SK-N-SH treated with all-trans-retinoic acid at 6 μM for 48 hours (cell line): Measurements from ENCODE around the gene RUFY3.

ENCODE experiments used
- ARNTL ChIP-seq: fragments of 450-650 bp; formaldehyde crosslinking; IDR thresholded peaks from 2 replicates; pipeline ENCODE4 v1.5.0; 2020; ENCODE audit warnings: low read depth, mild to moderate bottlenecking, moderate library complexity, borderline replicate concordance
- BACH2 ChIP-seq: fragments of 250-450 bp; sonication (Bioruptor Pico); IDR thresholded peaks from 2 replicates; pipeline ENCODE4 v1.9.0; 2021; ENCODE audit warnings: mild to moderate bottlenecking, borderline replicate concordance
- CREB5 ChIP-seq: fragments of 250-450 bp; sonication (Bioruptor Pico); IDR thresholded peaks from 2 replicates; pipeline ENCODE4 v1.5.1; 2020; ENCODE audit warnings: low read depth, mild to moderate bottlenecking, moderate library complexity
- CSDC2 ChIP-seq: fragments of 250-450 bp; sonication (Bioruptor Pico); IDR thresholded peaks from 2 replicates; pipeline ENCODE4 v1.5.0; 2020; ENCODE audit warnings: mild to moderate bottlenecking, moderate library complexity
- ISL1 ChIP-seq: fragments of 250-450 bp; sonication (Bioruptor Pico); IDR thresholded peaks from 2 replicates; pipeline ENCODE4 v2.1.2; 2022; ENCODE audit warnings: mild to moderate bottlenecking, moderate library complexity
- OSR1 ChIP-seq: fragments of 250-450 bp; sonication (Bioruptor Pico); IDR thresholded peaks from 2 replicates; pipeline ENCODE4 v1.8.0; 2022; ENCODE audit warnings: moderate library complexity, mild to moderate bottlenecking, inconsistent platforms
- PATZ1 ChIP-seq: fragments of 250-450 bp; sonication (Bioruptor Pico); IDR thresholded peaks from 2 replicates; pipeline ENCODE4 v1.8.0; 2020; ENCODE audit warnings: mild to moderate bottlenecking, moderate library complexity, borderline replicate concordance
- POU6F1 ChIP-seq: fragments of 250-450 bp; sonication (Bioruptor Pico); IDR thresholded peaks from 2 replicates; pipeline ENCODE4 v1.8.0; 2021; ENCODE audit warnings: low read depth, mild to moderate bottlenecking, moderate library complexity, borderline replicate concordance
- PPARA ChIP-seq: fragments of 250-450 bp; sonication (Bioruptor Pico); IDR thresholded peaks from 2 replicates; pipeline ENCODE4 v1.5.0; 2020; ENCODE audit warnings: mild to moderate bottlenecking, borderline replicate concordance
- SNAI2 ChIP-seq: fragments of 250-450 bp; sonication (Bioruptor Pico); IDR thresholded peaks from 2 replicates; pipeline ENCODE4 v1.5.0; 2020; ENCODE audit warnings: mild to moderate bottlenecking, moderate library complexity
- TCF4 ChIP-seq: fragments of 250-450 bp; sonication (Bioruptor Pico); IDR thresholded peaks from 2 replicates; pipeline ENCODE4 v1.8.0; 2021; ENCODE audit warnings: mild to moderate bottlenecking, moderate library complexity, borderline replicate concordance
- ZFP3 ChIP-seq: fragments of 250-450 bp; sonication (Bioruptor Pico); IDR thresholded peaks from 2 replicates; pipeline ENCODE4 v1.5.0; 2020; ENCODE audit warnings: mild to moderate bottlenecking, moderate library complexity
- ZFP30 ChIP-seq: fragments of 450-650 bp; formaldehyde crosslinking; IDR thresholded peaks from 2 replicates; pipeline ENCODE4 v1.5.0; 2022; ENCODE audit warnings: mild to moderate bottlenecking, moderate library complexity

GRCh38 chr4:70778888-70779422 is 57.2 kb downstream of the RUFY3 start:
- TF ChIP-seq ZFP30 (no peak), POU6F1 (CRISPR knock-in tag) (no peak), BACH2 (no peak), PATZ1 (CRISPR knock-in tag) (no peak), OSR1 (CRISPR knock-in tag) (no peak), PPARA (no peak), CREB5 (no peak), ZFP3 (CRISPR knock-in tag) (no peak), ARNTL (CRISPR knock-in tag) (no peak), CSDC2 (no peak), SNAI2 (CRISPR knock-in tag) (no peak), TCF4 (CRISPR knock-in tag) (no peak), ISL1 (CRISPR knock-in tag) (no peak)
